CD14-positive monocyte (primary cell): ENCODE results near the gene SCN2B. TPM values are rescaled to one million over a fixed set of nuclear protein-coding genes. Genes with fewer than 3 reads are reported as not detected.

Experiments used
- DNase-seq, 3 donors: peaks; one replicate each; pipeline ENCODE4 v3.0.0-alpha.2; 2011 to 2022
- H2AFZ ChIP-seq: 2 replicates; pipeline ENCODE4 v1.6.0; 2012; ENCODE audit warnings: mild to moderate bottlenecking, low read depth, low read length, inconsistent platforms; ENCODE audit not compliant: insufficient read depth, poor library complexity, severe bottlenecking
- H3K27ac ChIP-seq, 2 donors: 1 replicate in 1 of 2; 2 replicates in 1 of 2; pipeline ENCODE4 v1.5.1; 2012 to 2013; ENCODE audit warnings: low read length in 2 of 2, control low read depth in 1 of 2, inconsistent platforms in 1 of 2, low read depth in 1 of 2, mild to moderate bottlenecking in 1 of 2
- H3K27me3 ChIP-seq, 2 donors: one replicate each; pipeline versions ENCODE4 v1.6.0 to v1.6.1; 2011 to 2013; ENCODE audit warnings: low read length in 2 of 2; ENCODE audit not compliant: control insufficient read depth in 2 of 2, insufficient read depth in 2 of 2
- H3K36me3 ChIP-seq, 2 donors: replicated peaks in 1 of 2; 1 replicate in 1 of 2; 2 replicates in 1 of 2; pipeline versions ENCODE4 v1.5.1 to v1.6.1; 2012 to 2013; ENCODE audit warnings: low read length in 2 of 2, control low read depth in 1 of 2, inconsistent platforms in 1 of 2, mild to moderate bottlenecking in 1 of 2; ENCODE audit not compliant: insufficient read depth in 2 of 2, control insufficient read depth in 1 of 2
- H3K4me1 ChIP-seq, 2 donors: 1 replicate in 1 of 2; 2 replicates in 1 of 2; pipeline versions ENCODE4 v1.5.1 to v1.6.1; 2012 to 2013; ENCODE audit warnings: low read length in 2 of 2, control low read depth in 1 of 2, inconsistent platforms in 1 of 2, mild to moderate bottlenecking in 1 of 2, moderate library complexity in 1 of 2; ENCODE audit not compliant: insufficient read depth in 2 of 2, control insufficient read depth in 1 of 2
- H3K4me2 ChIP-seq: replicated peaks from 2 replicates; pipeline ENCODE3; 2012; ENCODE audit warnings: low read length, moderate library complexity, mild to moderate bottlenecking; ENCODE audit not compliant: poor library complexity, severe bottlenecking; ENCODE audit errors: extremely low read depth
- H3K4me3 ChIP-seq, 3 experiments: fragments of 200-600 bp in 1 of 3; sonication (generic) in 1 of 3; replicated peaks in 1 of 3; 1 replicate in 2 of 3; 2 replicates in 1 of 3; pipeline ENCODE4 v1.5.1; 2011 to 2013; ENCODE audit warnings: low read length in 3 of 3, mild to moderate bottlenecking in 3 of 3, control low read depth in 2 of 3, low read depth in 2 of 3, inconsistent platforms in 1 of 3, moderate library complexity in 1 of 3
- H3K79me2 ChIP-seq: 2 replicates; pipeline ENCODE4 v1.6.0; 2012; ENCODE audit warnings: mild to moderate bottlenecking, control low read depth, inconsistent platforms, low read length, moderate library complexity; ENCODE audit not compliant: insufficient read depth
- H3K9ac ChIP-seq: 2 replicates; pipeline ENCODE4 v1.6.0; 2017; ENCODE audit warnings: low read length, mild to moderate bottlenecking; ENCODE audit not compliant: insufficient read depth, poor library complexity, severe bottlenecking
- H3K9me3 ChIP-seq, 2 donors: replicated peaks in 1 of 2; 1 replicate in 1 of 2; 2 replicates in 1 of 2; pipeline versions ENCODE4 v1.5.1 to v1.6.1; 2012 to 2013; ENCODE audit warnings: low read length in 2 of 2, control low read depth in 1 of 2; ENCODE audit not compliant: control insufficient read depth in 1 of 2, insufficient read depth in 1 of 2
- H4K20me1 ChIP-seq: 2 replicates; pipeline ENCODE4 v1.6.0; 2012; ENCODE audit warnings: mild to moderate bottlenecking, low read length, control low read depth, moderate library complexity; ENCODE audit not compliant: insufficient read depth
- H3K27ac Mint-ChIP-seq, 7 donors: one replicate each; pipeline ENCODE4 v1.8.0; 2020; ENCODE audit warnings: mild to moderate bottlenecking in 7 of 7, mixed read lengths in 7 of 7, moderate library complexity in 6 of 7, inconsistent platforms in 2 of 7
- H3K27me3 Mint-ChIP-seq, 3 donors: one replicate each; pipeline ENCODE4 v1.8.0; 2021 to 2022; ENCODE audit warnings: low read depth in 3 of 3, mild to moderate bottlenecking in 3 of 3, mixed read lengths in 3 of 3, moderate library complexity in 3 of 3, inconsistent platforms in 1 of 3
- H3K36me3 Mint-ChIP-seq, 2 donors: one replicate each; pipeline ENCODE4 v1.8.0; 2020; ENCODE audit warnings: mixed read lengths in 2 of 2, inconsistent platforms in 1 of 2, mild to moderate bottlenecking in 1 of 2
- H3K4me1 Mint-ChIP-seq: one replicate; pipeline ENCODE4 v1.8.0; 2020; ENCODE audit warnings: mild to moderate bottlenecking, mixed read lengths
- H3K4me3 Mint-ChIP-seq, 2 donors: one replicate each; pipeline ENCODE4 v1.8.0; 2020; ENCODE audit warnings: mild to moderate bottlenecking in 2 of 2, mixed read lengths in 2 of 2, moderate library complexity in 1 of 2
- H3K9me3 Mint-ChIP-seq, 7 donors: one replicate each; pipeline ENCODE4 v1.8.0; 2020 to 2022; ENCODE audit warnings: mixed read lengths in 7 of 7, mild to moderate bottlenecking in 6 of 7, moderate library complexity in 6 of 7, inconsistent platforms in 2 of 7
- WGBS: methylation state at CpG from one replicate; pipeline ENCODE4 v1.1.5; 2013; ENCODE audit warnings: missing lambda C conversion rate; ENCODE audit not compliant: insufficient coverage; 5-methylcytosine and 5-hydroxymethylcytosine counted together
- intact Hi-C, 2 donors: fragments of 100-400 bp; cut with micrococcal nuclease; formaldehyde crosslinking; loops; one replicate each; pipeline versions ENCODE4 v1.15.0 to v1.15.1; 2023
- polyA plus RNA-seq, 3 donors: library from polyadenylated mRNA; depleted of rRNA in 1 of 3; unstranded in 2 of 3; stranded (reverse) in 1 of 3; fragments of 300-500 nt in 2 of 3; fragments of >200 nt in 1 of 3; fragmentation: Illumina TruSeq in 2 of 3; gene quantifications; 1 replicate in 2 of 3; 2 replicates in 1 of 3; pipeline ENCODE4 v1.2.3, GENCODE V29; 2012 to 2021
- TF ChIP-seq, protein P1 (sequence below): fragments of 200-600 bp; IDR thresholded peaks from one replicate; pipeline ENCODE4 v1.8.0; 2022; ENCODE audit warnings: antibody characterized with exemption, mild to moderate bottlenecking

SCN2B gene
- polyA plus RNA-seq, 3 donors = 0.01 TPM; not detected in 2

DNA sequence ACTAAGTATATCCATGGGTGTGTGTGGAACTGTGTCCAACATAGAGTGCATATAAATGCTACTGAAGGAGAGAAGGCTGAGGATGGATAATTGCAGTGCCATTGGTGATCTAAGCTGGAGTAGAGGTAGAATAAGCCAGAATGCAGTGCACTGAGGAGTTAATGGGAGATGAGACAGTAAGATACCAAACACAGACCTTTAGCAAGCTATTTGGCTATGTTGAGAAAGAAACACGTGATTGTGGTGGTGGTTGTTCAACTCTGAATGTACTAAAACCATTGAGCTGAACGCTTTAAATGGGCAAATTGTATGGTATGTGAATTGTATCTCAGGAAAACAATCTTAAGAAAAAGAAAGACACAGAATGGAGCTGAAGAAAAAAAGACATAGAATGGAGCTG is 25.5 kb upstream of the SCN2B start:
- Histone ChIP-seq H3K79me2 (peaks cover 25% of the 10 kb centered on the region), H3K4me3 (no peak overlapping the region), H3K4me1 (peaks cover 30 to 35% of the 10 kb centered on the region in 2 donors), H3K9me3 (no peaks in the 10 kb centered on the region), H3K36me3 (peaks cover 87 to 90% of the 10 kb centered on the region in 2 donors), H2AFZ (no peak overlapping the region), H3K27me3 (no peaks in the 10 kb centered on the region), H3K9ac (no peak overlapping the region), H3K4me2 (no peak overlapping the region), H3K27ac (peak overlapping the region in 1 of 2 donors; percentile 56), H4K20me1 (peaks cover 60% of the 10 kb centered on the region)
- Mint-ChIP-seq H3K4me1 (peaks cover 37% of the 10 kb centered on the region), H3K36me3 (peaks cover 25% of the 10 kb centered on the region in 2 donors), H3K27ac (no peak overlapping the region), H3K4me3 (no peak overlapping the region), H3K27me3 (no peaks in the 10 kb centered on the region), H3K9me3 (no peaks in the 10 kb centered on the region)
- no peak for DNase-seq
- 100% methylated on average over 2 of the region's 2 CpGs for WGBS
- intact Hi-C loops = loop anchor here in 1 of 2 donors (10.0 kb wide), 1 partner anchor 283 kb away; no protein-coding TSS in a partner anchor
- TF ChIP-seq, protein P1, sequence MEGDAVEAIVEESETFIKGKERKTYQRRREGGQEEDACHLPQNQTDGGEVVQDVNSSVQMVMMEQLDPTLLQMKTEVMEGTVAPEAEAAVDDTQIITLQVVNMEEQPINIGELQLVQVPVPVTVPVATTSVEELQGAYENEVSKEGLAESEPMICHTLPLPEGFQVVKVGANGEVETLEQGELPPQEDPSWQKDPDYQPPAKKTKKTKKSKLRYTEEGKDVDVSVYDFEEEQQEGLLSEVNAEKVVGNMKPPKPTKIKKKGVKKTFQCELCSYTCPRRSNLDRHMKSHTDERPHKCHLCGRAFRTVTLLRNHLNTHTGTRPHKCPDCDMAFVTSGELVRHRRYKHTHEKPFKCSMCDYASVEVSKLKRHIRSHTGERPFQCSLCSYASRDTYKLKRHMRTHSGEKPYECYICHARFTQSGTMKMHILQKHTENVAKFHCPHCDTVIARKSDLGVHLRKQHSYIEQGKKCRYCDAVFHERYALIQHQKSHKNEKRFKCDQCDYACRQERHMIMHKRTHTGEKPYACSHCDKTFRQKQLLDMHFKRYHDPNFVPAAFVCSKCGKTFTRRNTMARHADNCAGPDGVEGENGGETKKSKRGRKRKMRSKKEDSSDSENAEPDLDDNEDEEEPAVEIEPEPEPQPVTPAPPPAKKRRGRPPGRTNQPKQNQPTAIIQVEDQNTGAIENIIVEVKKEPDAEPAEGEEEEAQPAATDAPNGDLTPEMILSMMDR = no peak

DNA sequence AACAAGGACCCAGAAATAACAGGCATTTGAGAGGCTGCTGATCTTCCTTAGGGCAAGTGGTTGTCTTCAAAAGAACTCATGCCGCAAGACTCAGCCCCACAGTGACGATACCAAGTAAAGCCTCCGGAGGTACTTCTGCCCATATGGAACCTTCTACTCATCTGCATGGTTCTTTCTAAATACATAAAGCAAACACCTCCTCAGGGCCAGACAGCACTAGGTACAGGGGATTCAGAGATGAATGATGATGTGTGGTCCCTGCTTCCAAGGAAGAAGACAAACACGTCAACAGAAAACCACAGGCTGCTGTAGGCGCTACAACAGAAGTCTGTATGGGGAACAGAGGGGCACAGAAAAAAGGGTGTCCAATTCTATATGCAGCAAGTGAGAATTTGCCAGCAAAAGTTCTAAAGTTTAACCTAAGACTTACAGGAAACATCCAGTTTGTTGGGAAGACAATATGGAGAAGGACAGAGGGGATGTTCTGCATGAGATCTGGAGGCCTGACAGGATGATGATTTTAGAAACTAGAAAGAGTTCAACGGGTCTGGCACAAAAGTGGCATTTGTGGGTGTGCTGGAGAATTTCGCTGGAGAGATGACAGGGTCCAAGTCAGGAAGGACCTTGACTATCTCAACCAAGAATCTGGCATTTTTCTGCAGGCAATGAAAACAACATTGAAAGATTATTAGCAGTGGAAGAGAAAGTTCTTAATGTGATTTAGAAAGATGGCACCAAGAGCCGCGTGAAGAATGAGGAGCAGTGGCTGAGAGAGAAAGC is 24.7 kb upstream of the SCN2B start:
- TF ChIP-seq, protein P1 = no peak
- Histone ChIP-seq H3K4me3 (no peak overlapping the region), H3K79me2 (peaks cover 25% of the 10 kb centered on the region), H3K27me3 (no peaks in the 10 kb centered on the region), H3K9me3 (no peaks in the 10 kb centered on the region), H3K9ac (no peak overlapping the region), H3K4me2 (no peak overlapping the region), H3K27ac (peak overlapping the region in 1 of 2 donors; percentile 56), H3K36me3 (peaks cover 94 to 98% of the 10 kb centered on the region in 2 donors), H3K4me1 (peaks cover 22 to 27% of the 10 kb centered on the region in 2 donors), H2AFZ (no peak overlapping the region), H4K20me1 (peaks cover 63% of the 10 kb centered on the region)
- 90% methylated on average over 4 of the region's 9 CpGs for WGBS
- H3K36me3 Mint-ChIP-seq = peaks cover 31 to 34% of the 10 kb centered on the region in 2 donors
- H3K4me1 Mint-ChIP-seq = peaks cover 28% of the 10 kb centered on the region
- no peak for DNase-seq
- H3K27ac Mint-ChIP-seq = peak overlapping the region in 1 of 7 donors; percentile 33
- intact Hi-C loops = loop anchor here in 1 of 2 donors (10.0 kb wide), 1 partner anchor 284 kb away; no protein-coding TSS in a partner anchor
- no peak overlapping the region for H3K4me3 Mint-ChIP-seq
- H3K27me3 Mint-ChIP-seq = no peaks in the 10 kb centered on the region
- H3K9me3 Mint-ChIP-seq = no peaks in the 10 kb centered on the region
